ENCODE data around the gene ACOT7. TPM values are rescaled to one million over a fixed set of nuclear protein-coding genes. Genes with fewer than 3 reads are reported as not detected.

The ACOT7 gene
- total RNA-seq, 1 donor from 2014 or later: 38.8 TPM

GRCh38 chr1:6358144-6358624 is 35.4 kb downstream of the ACOT7 start:
- no peaks in the 10 kb centered on the region for H3K9me3 ChIP-seq
- H3K27ac ChIP-seq: peak overlapping the region; percentile 71
- no peaks in the 10 kb centered on the region for H3K36me3 ChIP-seq
- H3K27me3 ChIP-seq: no peaks in the 10 kb centered on the region
- H3K4me1 ChIP-seq: peaks cover 43% of the 10 kb centered on the region
- TF ChIP-seq CTCF (IDR thresholded peaks at IDR 0.05): no peak
- no peak for TF ChIP-seq POLR2A (IDR thresholded peaks at IDR 0.05)
- DNase-seq (ENCODE audit: extremely low spot score in 2 of 2): no peak
- intact Hi-C loops (cut with DNase I): no loop called here
- H3K4me3 ChIP-seq: no peak overlapping the region

- Histone ChIP-seq H3K36me3 (no peaks in the 10 kb centered on the region), H3K9me3 (no peaks in the 10 kb centered on the region), H3K27me3 (no peaks in the 10 kb centered on the region), H3K4me1 (peaks cover 43% of the 10 kb centered on the region), H3K4me3 (no peak overlapping the region), H3K27ac (no peak overlapping the region)
- TF ChIP-seq POLR2A (IDR thresholded peaks at IDR 0.05): no peak
- no peak for TF ChIP-seq CTCF (IDR thresholded peaks at IDR 0.05)
- no peak for TF ChIP-seq POLR2AphosphoS5 (IDR thresholded peaks at IDR 0.05; ENCODE audit: insufficient read depth in 1 of 2, low read depth in 1 of 2)
- no peak for DNase-seq (ENCODE audit: extremely low spot score in 2 of 2)
- intact Hi-C loops (cut with DNase I): no loop called here
These were observed 36.2 kb downstream of the ACOT7 start for GRCh38 chr1:6357243-6357936.

- Histone ChIP-seq H3K36me3 (no peaks in the 10 kb centered on the region), H3K4me3 (no peak overlapping the region), H3K27ac (no peak overlapping the region), H3K27me3 (no peaks in the 10 kb centered on the region), H3K9me3 (no peaks in the 10 kb centered on the region), H3K4me1 (peaks cover 45% of the 10 kb centered on the region)
- no peak for DNase-seq (ENCODE audit: extremely low spot score in 2 of 2)
- intact Hi-C loops (cut with DNase I): no loop called here
- TF ChIP-seq CTCF (IDR thresholded peaks at IDR 0.05) (no peak), POLR2AphosphoS5 (IDR thresholded peaks at IDR 0.05; ENCODE audit: insufficient read depth in 1 of 2, low read depth in 1 of 2) (no peak), POLR2A (IDR thresholded peaks at IDR 0.05) (no peak)
These were observed 37.9 kb downstream of the ACOT7 start for GRCh38 chr1:6355621-6356020.

- Histone ChIP-seq H3K27me3 (no peaks in the 10 kb centered on the region), H3K4me1 (peaks cover 45% of the 10 kb centered on the region), H3K27ac (no peak overlapping the region), H3K4me3 (no peak overlapping the region), H3K36me3 (no peaks in the 10 kb centered on the region), H3K9me3 (no peaks in the 10 kb centered on the region)
- DNase-seq (ENCODE audit: extremely low spot score in 2 of 2): no peak
- intact Hi-C loops (cut with DNase I): no loop called here
- TF ChIP-seq CTCF (IDR thresholded peaks at IDR 0.05) (no peak), POLR2A (IDR thresholded peaks at IDR 0.05) (no peak), POLR2AphosphoS5 (IDR thresholded peaks at IDR 0.05; ENCODE audit: insufficient read depth in 1 of 2, low read depth in 1 of 2) (no peak)
These were observed 38.8 kb downstream of the ACOT7 start for GRCh38 chr1:6354659-6355317.
